NCI-H128 (cell line): ENCODE data around the gene GNG12.
"Not testable (repeated sequence)": the region's sequence is repeated elsewhere in the genome, so short reads cannot be mapped to it uniquely, and the experiment has no call there.

Source experiments
- DNase-seq: peaks from one replicate; lab custom pipeline; 2025; ENCODE audit not compliant: unreplicated experiment; lab: John Stamatoyannopoulos, UW

The GNG12 gene

DNA sequence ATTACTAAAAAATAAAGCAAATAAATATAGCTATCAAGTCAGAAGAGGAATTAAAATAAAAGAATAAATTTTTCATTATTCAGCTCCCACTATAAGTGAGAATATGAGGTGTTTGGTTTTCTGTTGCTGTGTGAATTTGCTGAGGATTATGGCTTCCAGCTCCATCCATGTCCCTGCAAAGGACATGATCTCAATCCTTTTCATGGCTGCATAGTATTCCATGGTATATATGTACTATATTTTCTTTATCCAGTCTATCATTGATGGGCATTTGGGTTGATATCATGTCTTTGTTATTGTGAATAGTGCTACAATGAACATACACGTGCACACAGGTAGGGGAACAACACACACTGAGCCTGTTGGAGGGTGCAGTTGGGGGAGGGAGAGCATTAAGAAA, 176.1 kb downstream of the GNG12 start:
- DNase-seq, result not testable (repeated sequence)

DNA sequence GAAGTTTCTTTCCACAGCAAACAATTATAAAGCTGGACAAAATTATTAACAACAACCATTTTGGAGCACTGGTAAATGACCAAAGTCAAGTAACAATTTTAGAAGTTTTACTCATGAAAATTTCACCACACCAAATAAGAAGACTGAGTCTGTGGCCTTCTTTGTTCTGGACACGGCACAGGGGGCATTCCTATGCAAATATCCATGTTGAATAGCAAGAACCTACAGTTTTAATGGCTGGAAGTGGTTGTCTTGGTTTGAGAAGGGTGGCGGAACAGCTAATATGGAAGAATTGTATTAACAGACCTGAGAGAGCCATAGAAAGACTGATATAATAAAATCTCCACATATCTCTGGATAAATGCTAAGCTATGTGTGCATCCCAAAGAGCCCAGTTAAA, 177.7 kb downstream of the GNG12 start:
- DNase-seq, result no peak

DNA sequence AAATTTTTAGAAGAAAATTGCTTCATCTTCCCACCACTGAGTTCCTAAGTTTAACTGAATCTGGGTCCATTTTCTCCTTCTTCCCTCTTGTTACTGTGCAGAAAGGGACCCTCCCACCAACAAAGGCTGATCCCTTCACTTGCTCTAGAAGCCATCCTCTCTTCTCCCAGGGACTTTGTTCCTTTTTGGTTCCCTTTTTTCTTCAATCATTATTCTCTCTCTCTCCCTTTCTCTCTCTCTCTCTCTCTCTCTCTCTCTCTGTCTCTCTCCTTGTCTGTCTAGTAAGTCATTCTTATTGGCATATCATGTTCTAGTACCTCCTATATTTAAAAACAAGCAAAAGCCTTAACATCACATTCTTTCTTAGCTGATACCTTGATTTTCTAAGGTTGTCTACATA, 180.0 kb downstream of the GNG12 start:
- DNase-seq, result no peak

DNA sequence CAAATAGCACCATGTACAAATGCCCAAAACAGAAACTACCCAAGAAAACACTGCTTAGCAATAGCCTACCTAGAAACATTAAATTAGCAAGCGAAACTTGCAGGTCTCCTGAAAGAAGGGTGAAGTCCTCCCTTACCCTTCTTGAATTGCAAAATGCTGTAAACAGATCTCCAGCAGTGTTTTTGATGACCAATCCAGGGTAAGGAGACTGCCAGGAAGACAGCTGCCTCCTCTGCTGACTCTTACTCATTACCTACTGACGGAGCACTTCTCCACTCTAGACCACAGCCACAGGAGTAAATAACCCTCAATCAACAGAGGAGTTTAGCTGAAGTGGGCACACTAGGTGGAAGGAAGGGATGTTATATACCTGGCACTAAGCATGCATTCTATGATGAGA, 180.5 kb downstream of the GNG12 start:
- DNase-seq, result no peak
